NT2/D1 (cell line): Measurements from ENCODE around the gene ACTA2.

Experiments
- SUZ12 ChIP-seq: IDR thresholded peaks from 2 replicates; pipeline ENCODE4 v1.6.1; 2011; ENCODE audit not compliant: insufficient read length, insufficient read depth; ENCODE audit errors: extremely low read depth
- YY1 ChIP-seq: IDR thresholded peaks from 2 replicates; pipeline ENCODE4 v1.6.1; 2011; ENCODE audit not compliant: insufficient read length, insufficient read depth
- ZNF274 ChIP-seq: IDR thresholded peaks from 2 replicates; pipeline ENCODE4 v1.6.1; 2011; ENCODE audit warnings: mild to moderate bottlenecking, low read depth, low read length

DNA sequence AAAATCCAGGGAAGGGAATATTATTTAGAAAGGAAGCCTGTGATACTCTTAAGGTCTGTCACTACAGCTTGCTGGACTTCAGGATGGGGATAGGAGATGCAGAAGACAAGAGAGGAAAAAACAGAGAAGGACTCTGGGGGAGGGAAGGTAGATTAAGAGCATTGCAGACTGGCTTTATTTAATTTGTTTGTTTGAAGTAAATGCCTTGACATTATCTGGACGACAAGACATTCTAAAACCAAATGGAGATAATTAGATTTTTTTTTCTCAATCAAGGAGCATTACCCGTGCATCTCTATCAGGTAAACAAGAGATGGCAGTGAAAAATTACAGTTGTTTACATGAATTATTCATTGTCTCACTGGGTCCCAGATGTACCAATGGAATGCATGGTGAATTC is 24.3 kb downstream of the ACTA2 start:
- TF ChIP-seq SUZ12 (no peak), ZNF274 (no peak), YY1 (no peak)
